ENCODE data around the gene ACOT7. TPM values are rescaled to one million over a fixed set of nuclear protein-coding genes. Genes with fewer than 3 reads are reported as not detected.
A peak's percentile ranks its signal among the peaks of the same experiment; 100 is the strongest.

The ACOT7 gene
- total RNA-seq, 4 donors from 2014 or later, result 5.6 to 55.0 (median 31.0) TPM

- intact Hi-C loops (cut with DNase I; ENCODE audit: low total_unique reads) (no loop called here), in situ Hi-C loops (cut with MboI; ENCODE audit: low pct_ligation_motif_present in 1 of 4, low pct_unique_long_range_greater_than_20kb in 1 of 4, low sequenced_read_pairs in 3 of 4) (loop anchor here in 1 of 4 donors (10.0 kb wide), 1 partner anchor 47 kb away; no protein-coding TSS in a partner anchor)
- peak overlapping the region; percentile 87 to 93 (median 90) for H3K27ac ChIP-seq
- peaks cover 48 to 86% (median 73%) of the 10 kb centered on the region in 4 donors for H3K4me1 ChIP-seq
- no peak overlapping the region for H3K4me3 ChIP-seq
- H3K36me3 ChIP-seq, result no peaks in the 10 kb centered on the region
- no peaks in the 10 kb centered on the region for H3K27me3 ChIP-seq
- 72% methylated on average over 8 of the region's 10 CpGs; no CpG with 5 or more reads in 1 of the 2 donors for WGBS, 2 donors (ENCODE audit: low coverage in 1 of 2)
- DNase-seq, result no peak
- H3K9me3 ChIP-seq, result no peaks in the 10 kb centered on the region
- TF ChIP-seq EP300 (IDR thresholded peaks at IDR 0.05; ENCODE audit: low read depth) (no peak), CTCF (IDR thresholded peaks at IDR 0.05) (no peak), POLR2AphosphoS5 (IDR thresholded peaks at IDR 0.05) (no peak), POLR2A (IDR thresholded peaks at IDR 0.05) (no peak)
Observed at GRCh38 chr1:6358144-6358624, 35.4 kb downstream of the ACOT7 start.

- WGBS, 2 donors (ENCODE audit: low coverage in 1 of 2), result 58 to 63% methylated on average over 2 to 11 of the region's 11 CpGs
- Histone ChIP-seq H3K4me3 (no peak overlapping the region), H3K27me3 (no peaks in the 10 kb centered on the region), H3K27ac (peak overlapping the region; percentile 39 to 93 (median 89)), H3K4me1 (peaks cover 49 to 87% (median 77%) of the 10 kb centered on the region in 4 donors), H3K36me3 (no peaks in the 10 kb centered on the region), H3K9me3 (no peaks in the 10 kb centered on the region)
- in situ Hi-C loops (cut with MboI; ENCODE audit: low pct_ligation_motif_present in 1 of 4, low pct_unique_long_range_greater_than_20kb in 1 of 4, low sequenced_read_pairs in 3 of 4), result loop anchor here in 1 of 4 donors (10.0 kb wide), 1 partner anchor 47 kb away; no protein-coding TSS in a partner anchor
- TF ChIP-seq POLR2AphosphoS5 (IDR thresholded peaks at IDR 0.05) (no peak), POLR2A (IDR thresholded peaks at IDR 0.05) (no peak), CTCF (IDR thresholded peaks at IDR 0.05) (peak in 3 of 5 experiments; percentile 27 to 52 (median 34)), EP300 (IDR thresholded peaks at IDR 0.05; ENCODE audit: low read depth) (no peak)
- peak; percentile 47 for DNase-seq
- intact Hi-C loops (cut with DNase I; ENCODE audit: low total_unique reads), result no loop called here
Observed at GRCh38 chr1:6357243-6357936, 36.2 kb downstream of the ACOT7 start.

GRCh38 chr1:6355621-6356020, 37.9 kb downstream of the ACOT7 start:
- Histone ChIP-seq H3K4me3 (no peak overlapping the region), H3K9me3 (no peaks in the 10 kb centered on the region), H3K4me1 (peaks cover 48 to 80% (median 72%) of the 10 kb centered on the region in 4 donors), H3K27ac (peak overlapping the region in 3 of 4 donors; percentile 81 to 83 (median 82)), H3K27me3 (no peaks in the 10 kb centered on the region), H3K36me3 (no peaks in the 10 kb centered on the region)
- intact Hi-C loops (cut with DNase I; ENCODE audit: low total_unique reads), result no loop called here
- DNase-seq, result no peak
- 96% methylated on average over 11 of the region's 11 CpGs; no CpG with 5 or more reads in 1 of the 2 donors for WGBS, 2 donors (ENCODE audit: low coverage in 1 of 2)
- TF ChIP-seq EP300 (IDR thresholded peaks at IDR 0.05; ENCODE audit: low read depth) (no peak), CTCF (IDR thresholded peaks at IDR 0.05) (no peak), POLR2AphosphoS5 (IDR thresholded peaks at IDR 0.05) (no peak), POLR2A (IDR thresholded peaks at IDR 0.05) (no peak)
- in situ Hi-C loops (cut with MboI; ENCODE audit: low pct_ligation_motif_present in 1 of 4, low pct_unique_long_range_greater_than_20kb in 1 of 4, low sequenced_read_pairs in 3 of 4), result loop anchor here in 1 of 4 donors (10.0 kb wide), 1 partner anchor 49 kb away; no protein-coding TSS in a partner anchor

- Histone ChIP-seq H3K27ac (peak overlapping the region; percentile 72 to 83 (median 82)), H3K9me3 (no peaks in the 10 kb centered on the region), H3K36me3 (no peaks in the 10 kb centered on the region), H3K27me3 (no peaks in the 10 kb centered on the region), H3K4me3 (no peak overlapping the region), H3K4me1 (peaks cover 39 to 72% (median 65%) of the 10 kb centered on the region in 4 donors)
- 89 to 100% methylated on average over 1 to 12 of the region's 12 CpGs for WGBS, 2 donors (ENCODE audit: low coverage in 1 of 2)
- no peak for DNase-seq
- intact Hi-C loops (cut with DNase I; ENCODE audit: low total_unique reads), result no loop called here
- TF ChIP-seq CTCF (IDR thresholded peaks at IDR 0.05), result no peak
- no peak for TF ChIP-seq POLR2AphosphoS5 (IDR thresholded peaks at IDR 0.05)
- no peak for TF ChIP-seq EP300 (IDR thresholded peaks at IDR 0.05; ENCODE audit: low read depth)
- TF ChIP-seq POLR2A (IDR thresholded peaks at IDR 0.05), result no peak
- in situ Hi-C loops (cut with MboI; ENCODE audit: low pct_ligation_motif_present in 1 of 4, low pct_unique_long_range_greater_than_20kb in 1 of 4, low sequenced_read_pairs in 3 of 4), result loop anchor here in 1 of 4 donors (10.0 kb wide), 1 partner anchor 50 kb away; no protein-coding TSS in a partner anchor
Observed at GRCh38 chr1:6354659-6355317, 38.8 kb downstream of the ACOT7 start.

All from transverse colon (tissue), 4 donors.